Rectal smooth muscle tissue (tissue), 1 donor: ENCODE results near the gene LETMD1.
"Not testable (repeated sequence)": the region's sequence is repeated elsewhere in the genome, so short reads cannot be mapped to it uniquely, and the experiment has no call there.

Experiments
- H3K27ac ChIP-seq: one replicate; pipeline ENCODE4 v1.7.0; 2013; ENCODE audit warnings: low read depth, low read length, inconsistent platforms
- H3K27me3 ChIP-seq: one replicate; pipeline ENCODE4 v1.7.0; 2013; ENCODE audit warnings: low read length; ENCODE audit not compliant: control insufficient read depth, insufficient read depth
- H3K36me3 ChIP-seq: one replicate; pipeline ENCODE4 v1.7.0; 2013; ENCODE audit warnings: low read length; ENCODE audit not compliant: control insufficient read depth, insufficient read depth
- H3K4me1 ChIP-seq: one replicate; pipeline ENCODE4 v1.7.0; 2013; ENCODE audit warnings: low read length; ENCODE audit not compliant: control insufficient read depth, insufficient read depth
- H3K4me3 ChIP-seq: one replicate; pipeline ENCODE4 v1.7.0; 2013; ENCODE audit warnings: low read length
- H3K9ac ChIP-seq: one replicate; pipeline ENCODE4 v1.7.0; 2013; ENCODE audit warnings: low read length

Gene LETMD1

GRCh38 chr12:51067229-51067628, 19.1 kb downstream of the LETMD1 start:
- H3K36me3 ChIP-seq = peaks cover 36% of the 10 kb centered on the region
- H3K4me3 ChIP-seq = no peak overlapping the region
- no peaks in the 10 kb centered on the region for H3K27me3 ChIP-seq
- H3K4me1 ChIP-seq = peaks cover 5% of the 10 kb centered on the region
- H3K27ac ChIP-seq = no peak overlapping the region
- no peak overlapping the region for H3K9ac ChIP-seq

GRCh38 chr12:51067771-51068170, 19.6 kb downstream of the LETMD1 start:
- H3K4me3 ChIP-seq = no peak overlapping the region
- peaks cover 35% of the 10 kb centered on the region for H3K36me3 ChIP-seq
- peaks cover 5% of the 10 kb centered on the region for H3K4me1 ChIP-seq
- no peak overlapping the region for H3K9ac ChIP-seq
- H3K27me3 ChIP-seq = no peaks in the 10 kb centered on the region
- H3K27ac ChIP-seq = no peak overlapping the region

- H3K36me3 ChIP-seq = peaks cover 20% of the 10 kb centered on the region
- H3K4me3 ChIP-seq = no peak overlapping the region
- H3K9ac ChIP-seq = no peak overlapping the region
- peaks cover 5% of the 10 kb centered on the region for H3K4me1 ChIP-seq
- H3K27ac ChIP-seq = no peak overlapping the region
- H3K27me3 ChIP-seq = no peaks in the 10 kb centered on the region
These were observed 21.9 kb downstream of the LETMD1 start for GRCh38 chr12:51070004-51070403.

DNA sequence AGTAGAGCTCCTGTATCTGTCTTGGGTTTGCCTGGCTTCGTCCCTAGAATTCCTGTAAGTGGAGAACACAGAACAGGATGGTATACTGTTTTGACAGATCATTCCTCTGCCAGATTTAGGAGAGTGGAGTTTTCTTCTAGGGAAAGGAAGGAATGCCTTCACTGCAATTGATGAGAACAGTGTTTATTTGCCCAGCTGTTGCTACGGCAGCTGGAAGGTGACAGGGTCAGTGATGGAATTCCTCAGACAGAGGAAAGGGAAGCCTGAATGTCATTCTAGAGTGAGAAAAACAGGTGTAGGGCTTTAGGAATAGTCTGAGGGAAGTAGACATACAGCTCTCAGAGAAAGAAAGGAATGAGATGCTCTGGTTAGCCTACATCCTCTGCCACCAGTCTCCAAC, 23.5 kb downstream of the LETMD1 start:
- peaks cover 17% of the 10 kb centered on the region for H3K36me3 ChIP-seq
- no peaks in the 10 kb centered on the region for H3K27me3 ChIP-seq
- no peak overlapping the region for H3K27ac ChIP-seq
- no peak overlapping the region for H3K4me3 ChIP-seq
- peaks cover 5% of the 10 kb centered on the region for H3K4me1 ChIP-seq
- H3K9ac ChIP-seq = no peak overlapping the region

- Histone ChIP-seq H3K9ac (no peak overlapping the region), H3K27me3 (no peaks in the 10 kb centered on the region), H3K27ac (no peak overlapping the region), H3K4me3 (no peak overlapping the region), H3K36me3 (peaks cover 4% of the 10 kb centered on the region), H3K4me1 (peaks cover 9% of the 10 kb centered on the region)
These were observed 27.3 kb downstream of the LETMD1 start for GRCh38 chr12:51075390-51075789.

GRCh38 chr12:51076236-51076930, 28.3 kb downstream of the LETMD1 start:
- no peak overlapping the region for H3K27ac ChIP-seq
- H3K36me3 ChIP-seq = peaks cover 2% of the 10 kb centered on the region
- peaks cover 8% of the 10 kb centered on the region for H3K4me1 ChIP-seq
- no peaks in the 10 kb centered on the region for H3K27me3 ChIP-seq
- H3K4me3 ChIP-seq = no peak overlapping the region
- H3K9ac ChIP-seq = no peak overlapping the region

- Histone ChIP-seq H3K27me3 (no peaks in the 10 kb centered on the region), H3K36me3 (no peaks in the 10 kb centered on the region), H3K4me1 (peaks cover 6% of the 10 kb centered on the region), H3K27ac (no peak overlapping the region), H3K9ac (no peak overlapping the region), H3K4me3 (no peak overlapping the region)
These were observed 29.8 kb downstream of the LETMD1 start for GRCh38 chr12:51077930-51078329.

DNA sequence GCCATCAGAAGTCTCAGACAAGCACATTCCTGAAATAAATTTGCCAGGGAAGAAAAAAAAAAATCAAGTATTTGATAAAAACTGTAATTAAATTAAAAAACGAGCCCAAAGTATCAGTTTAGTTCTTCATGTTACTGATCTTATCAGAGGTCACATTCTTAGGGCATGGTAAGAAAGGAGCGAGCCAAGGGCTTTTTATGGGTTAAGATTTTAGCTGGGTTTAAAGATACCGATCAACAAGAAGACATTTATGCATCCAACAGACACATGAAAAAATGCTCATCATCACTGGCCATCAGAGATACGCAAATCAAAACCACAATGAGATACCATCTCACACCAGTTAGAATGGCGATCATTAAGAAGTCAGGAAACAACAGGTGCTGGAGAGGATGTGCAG, 30.2 kb downstream of the LETMD1 start:
- H3K4me1 ChIP-seq, H3K9ac ChIP-seq, H3K27me3 ChIP-seq, H3K4me3 ChIP-seq, H3K27ac ChIP-seq, H3K36me3 ChIP-seq: not testable (repeated sequence)

GRCh38 chr12:51078866-51079265, 30.7 kb downstream of the LETMD1 start:
- not testable (repeated sequence) for H3K27me3 ChIP-seq, H3K36me3 ChIP-seq, H3K27ac ChIP-seq, H3K9ac ChIP-seq, H3K4me1 ChIP-seq, H3K4me3 ChIP-seq

GRCh38 chr12:51080136-51080535, 32.0 kb downstream of the LETMD1 start:
- H3K9ac ChIP-seq = no peak overlapping the region
- H3K4me1 ChIP-seq = peaks cover 6% of the 10 kb centered on the region
- H3K27ac ChIP-seq = no peak overlapping the region
- no peaks in the 10 kb centered on the region for H3K27me3 ChIP-seq
- H3K4me3 ChIP-seq = no peak overlapping the region
- no peaks in the 10 kb centered on the region for H3K36me3 ChIP-seq

DNA sequence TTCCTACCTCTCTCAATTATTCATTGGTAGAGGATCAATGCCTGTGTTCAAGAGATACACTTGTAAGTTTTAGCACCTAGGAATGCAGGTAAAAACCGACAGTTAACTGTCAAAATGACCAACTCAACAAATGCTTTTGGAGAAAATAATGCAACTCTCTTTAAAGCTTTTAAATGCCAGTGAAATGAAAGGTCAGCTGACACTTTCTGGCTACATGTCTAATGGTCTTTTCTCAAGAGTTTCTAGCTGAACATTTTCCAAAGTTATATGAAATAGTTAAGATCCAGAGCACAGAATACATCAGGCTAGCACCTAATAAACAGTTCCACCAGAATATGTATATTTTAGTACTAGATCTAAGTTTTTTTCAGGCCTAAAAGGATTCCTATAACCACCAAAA, 33.3 kb downstream of the LETMD1 start:
- Histone ChIP-seq H3K9ac (no peak overlapping the region), H3K4me1 (peaks cover 6% of the 10 kb centered on the region), H3K4me3 (no peak overlapping the region), H3K36me3 (no peaks in the 10 kb centered on the region), H3K27ac (no peak overlapping the region), H3K27me3 (no peaks in the 10 kb centered on the region)

DNA sequence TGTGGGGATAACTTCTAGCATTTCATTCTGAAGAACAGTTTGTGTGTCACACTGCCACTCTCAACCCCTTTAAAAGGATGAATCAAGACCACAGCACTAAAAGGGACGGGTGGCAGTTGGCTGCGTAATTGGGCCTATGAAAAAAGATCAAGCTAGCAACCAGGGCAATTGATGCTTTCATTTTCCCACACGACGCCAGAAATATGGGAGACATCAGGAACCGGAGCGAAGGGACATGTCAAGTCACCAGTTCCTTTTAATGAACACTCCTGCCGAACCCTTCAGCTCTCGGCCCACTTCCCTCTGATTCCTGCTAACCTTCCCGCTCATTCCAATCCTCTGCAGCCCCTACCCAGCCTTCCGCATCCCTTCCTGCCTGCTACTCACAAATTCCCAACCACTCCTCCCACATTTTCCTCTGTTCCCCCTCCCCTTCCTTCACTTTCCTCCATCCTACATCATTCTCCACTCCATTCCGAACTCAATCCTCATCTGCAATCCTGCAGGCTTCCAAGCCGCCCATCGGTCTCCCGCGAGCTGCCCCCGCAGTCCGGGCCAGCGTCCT, 34.5 kb downstream of the LETMD1 start:
- H3K4me3 ChIP-seq = peak overlapping the region; percentile 81
- peak overlapping the region; percentile 76 for H3K9ac ChIP-seq
- H3K4me1 ChIP-seq = peaks cover 6% of the 10 kb centered on the region
- no peaks in the 10 kb centered on the region for H3K27me3 ChIP-seq
- H3K36me3 ChIP-seq = no peaks in the 10 kb centered on the region
- peak overlapping the region; percentile 93 for H3K27ac ChIP-seq
